Breast epithelium (tissue), 3 donors: ENCODE results near the gene RABGAP1L.

Experiments
- POLR2A ChIP-seq: fragments of 450-650 bp; IDR thresholded peaks from one replicate; pipeline ENCODE4 v1.6.1; 2016; ENCODE audit warnings: antibody characterized with exemption, mild to moderate bottlenecking, moderate library complexity
- TF ChIP-seq, protein P1 (sequence below), 3 donors: fragments of 450-650 bp; IDR thresholded peaks; one replicate each; pipeline ENCODE4 v1.5.1; 2016 to 2017; ENCODE audit warnings: antibody characterized with exemption in 3 of 3, mild to moderate bottlenecking in 3 of 3, moderate library complexity in 3 of 3

- no peak for TF ChIP-seq POLR2A
- TF ChIP-seq, protein P1, sequence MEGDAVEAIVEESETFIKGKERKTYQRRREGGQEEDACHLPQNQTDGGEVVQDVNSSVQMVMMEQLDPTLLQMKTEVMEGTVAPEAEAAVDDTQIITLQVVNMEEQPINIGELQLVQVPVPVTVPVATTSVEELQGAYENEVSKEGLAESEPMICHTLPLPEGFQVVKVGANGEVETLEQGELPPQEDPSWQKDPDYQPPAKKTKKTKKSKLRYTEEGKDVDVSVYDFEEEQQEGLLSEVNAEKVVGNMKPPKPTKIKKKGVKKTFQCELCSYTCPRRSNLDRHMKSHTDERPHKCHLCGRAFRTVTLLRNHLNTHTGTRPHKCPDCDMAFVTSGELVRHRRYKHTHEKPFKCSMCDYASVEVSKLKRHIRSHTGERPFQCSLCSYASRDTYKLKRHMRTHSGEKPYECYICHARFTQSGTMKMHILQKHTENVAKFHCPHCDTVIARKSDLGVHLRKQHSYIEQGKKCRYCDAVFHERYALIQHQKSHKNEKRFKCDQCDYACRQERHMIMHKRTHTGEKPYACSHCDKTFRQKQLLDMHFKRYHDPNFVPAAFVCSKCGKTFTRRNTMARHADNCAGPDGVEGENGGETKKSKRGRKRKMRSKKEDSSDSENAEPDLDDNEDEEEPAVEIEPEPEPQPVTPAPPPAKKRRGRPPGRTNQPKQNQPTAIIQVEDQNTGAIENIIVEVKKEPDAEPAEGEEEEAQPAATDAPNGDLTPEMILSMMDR (IDR thresholded peaks at IDR 0.05): no peak
Observed at GRCh38 chr1:174248041-174248440, 88.7 kb downstream of the RABGAP1L start.
